OCI-LY7 (cell line): Measurements from ENCODE around the gene AGPAT3.

Source experiments
- CTCF ChIP-seq: fragments of 200-600 bp; sonication (generic); conservative IDR thresholded peaks from 2 replicates; pipeline ENCODE4 v1.5.1; 2014; ENCODE audit warnings: mild to moderate bottlenecking, antibody characterized with exemption, low read length, moderate library complexity, mixed read lengths
- EZH2phosphoT487 ChIP-seq: fragments of 200-600 bp; sonication (generic); IDR thresholded peaks from 2 replicates; pipeline ENCODE4 v1.6.1; 2018; ENCODE audit warnings: low read depth, borderline replicate concordance, mild to moderate bottlenecking, mixed run types, antibody characterized with exemption, low read length, moderate library complexity, mixed read lengths

- TF ChIP-seq CTCF = no peak
- no peak for TF ChIP-seq EZH2phosphoT487
These were observed 42.7 kb downstream of the AGPAT3 start for GRCh38 chr21:43907751-43908150.
